SKM-1 (cell line): Measurements from ENCODE around the gene PRR15L.
"Not testable (repeated sequence)": the region's sequence is repeated elsewhere in the genome, so short reads cannot be mapped to it uniquely, and the experiment has no call there.

Experiments
- DNase-seq: peaks from one replicate; lab custom pipeline; 2025; ENCODE audit not compliant: unreplicated experiment; lab: John Stamatoyannopoulos, UW

The PRR15L gene, protein sequence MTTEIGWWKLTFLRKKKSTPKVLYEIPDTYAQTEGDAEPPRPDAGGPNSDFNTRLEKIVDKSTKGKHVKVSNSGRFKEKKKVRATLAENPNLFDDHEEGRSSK

DNA sequence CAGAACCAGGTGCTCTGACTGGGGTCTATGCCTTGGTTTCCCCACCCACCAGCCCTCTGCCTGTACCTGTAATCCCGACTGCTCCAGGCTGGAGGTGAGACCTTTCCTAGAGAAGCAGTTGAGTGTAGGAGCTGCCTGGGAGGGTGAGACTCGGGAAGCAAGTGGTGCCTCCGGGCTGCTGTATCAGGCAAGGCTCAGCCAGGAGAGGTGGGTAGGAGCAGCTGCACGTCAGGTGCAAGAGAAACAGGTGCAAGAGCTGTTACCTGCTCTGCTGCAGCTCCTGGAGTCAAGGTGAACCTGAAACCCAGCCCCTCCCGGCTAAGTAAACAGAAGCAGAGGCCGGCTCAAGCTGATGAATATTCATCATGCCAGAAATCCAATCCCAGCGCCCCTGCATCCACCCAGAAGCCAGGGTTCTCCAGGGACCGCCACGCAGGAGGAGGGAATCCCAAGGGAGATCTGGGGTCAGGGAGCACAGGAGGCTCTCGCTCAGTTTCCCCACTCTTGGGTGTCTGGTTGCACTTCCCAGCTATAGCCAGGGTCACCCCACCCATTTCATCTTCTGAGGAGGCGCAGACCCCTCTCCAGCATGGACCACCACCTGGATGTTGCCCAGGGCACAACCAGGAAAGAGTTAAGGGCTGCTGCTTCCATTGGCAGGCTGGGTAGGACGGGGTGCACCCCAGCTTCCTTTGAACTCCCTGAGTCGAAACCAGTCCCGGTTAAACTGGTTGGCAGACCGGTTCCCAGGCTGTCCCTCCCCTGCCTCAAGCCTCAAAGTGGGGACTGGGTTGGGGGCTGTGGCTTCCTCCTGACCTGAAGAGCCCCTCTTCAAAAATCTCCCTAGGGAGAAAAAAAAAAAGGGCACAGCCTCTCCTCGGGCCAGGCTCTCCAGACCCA lies at the start of gene PRR15L:
Gene PRR15L (minus strand): TSS at position 293 of the 900 bp plus-strand sequence. CDS start 4,649 bp downstream, outside the sequence.
- no peak for DNase-seq

DNA sequence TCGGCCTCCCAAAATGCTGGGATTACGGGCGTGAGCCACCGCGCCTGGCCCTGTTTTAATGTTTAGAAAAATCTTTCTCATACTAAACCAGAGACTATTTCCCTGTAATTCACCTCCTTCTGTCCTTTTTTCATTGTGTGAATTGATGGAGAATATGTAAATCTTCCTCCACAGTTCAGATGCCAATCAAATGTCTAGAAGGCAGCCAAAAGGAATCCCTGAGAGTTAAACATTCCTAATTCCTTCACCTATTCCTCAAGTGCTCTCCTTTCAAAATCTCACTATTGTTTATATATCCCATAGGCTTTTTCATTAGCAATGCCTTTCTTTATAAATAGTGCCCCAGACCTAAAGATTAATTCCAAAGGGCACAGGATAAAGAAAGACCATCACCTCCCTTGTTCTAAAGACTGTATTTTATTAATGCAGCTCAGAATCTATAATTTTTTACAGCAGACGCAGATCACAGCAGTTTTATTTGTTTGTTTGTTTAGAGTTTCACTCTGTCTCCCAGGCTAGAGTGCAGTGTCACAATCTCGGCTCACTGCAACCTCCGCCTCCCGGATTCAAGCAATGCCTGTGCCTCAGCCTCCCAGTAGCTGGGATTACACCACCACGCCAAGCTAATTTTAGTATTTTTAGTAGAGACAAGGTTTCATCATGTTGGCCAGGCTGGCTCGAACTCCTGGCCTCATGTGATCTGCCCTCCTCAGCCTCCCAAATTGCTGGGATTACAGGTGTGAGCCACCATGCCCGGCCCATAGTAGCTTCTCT lies 49.4 kb upstream of the PRR15L start:
- DNase-seq = no peak

DNA sequence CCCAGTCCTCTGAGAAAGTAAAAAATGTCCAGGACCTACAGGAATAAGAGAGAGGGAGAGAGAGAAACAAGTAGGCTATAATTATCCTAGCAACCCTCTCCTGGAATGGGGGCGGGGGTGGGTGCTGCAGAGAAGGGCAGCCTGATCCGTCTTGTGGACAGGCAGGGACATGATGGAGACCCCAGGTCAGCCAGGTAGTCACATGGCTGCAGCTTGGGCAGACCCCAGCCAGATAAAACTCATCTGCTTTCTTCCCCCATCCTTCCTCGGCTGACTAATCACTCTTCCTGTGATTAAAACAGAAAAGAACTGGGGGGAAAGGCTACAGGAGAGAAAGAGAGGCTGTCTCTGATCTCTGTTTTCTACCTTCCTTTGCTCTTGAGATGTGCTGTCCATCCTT lies 47.3 kb upstream of the PRR15L start:
- no peak for DNase-seq

DNA sequence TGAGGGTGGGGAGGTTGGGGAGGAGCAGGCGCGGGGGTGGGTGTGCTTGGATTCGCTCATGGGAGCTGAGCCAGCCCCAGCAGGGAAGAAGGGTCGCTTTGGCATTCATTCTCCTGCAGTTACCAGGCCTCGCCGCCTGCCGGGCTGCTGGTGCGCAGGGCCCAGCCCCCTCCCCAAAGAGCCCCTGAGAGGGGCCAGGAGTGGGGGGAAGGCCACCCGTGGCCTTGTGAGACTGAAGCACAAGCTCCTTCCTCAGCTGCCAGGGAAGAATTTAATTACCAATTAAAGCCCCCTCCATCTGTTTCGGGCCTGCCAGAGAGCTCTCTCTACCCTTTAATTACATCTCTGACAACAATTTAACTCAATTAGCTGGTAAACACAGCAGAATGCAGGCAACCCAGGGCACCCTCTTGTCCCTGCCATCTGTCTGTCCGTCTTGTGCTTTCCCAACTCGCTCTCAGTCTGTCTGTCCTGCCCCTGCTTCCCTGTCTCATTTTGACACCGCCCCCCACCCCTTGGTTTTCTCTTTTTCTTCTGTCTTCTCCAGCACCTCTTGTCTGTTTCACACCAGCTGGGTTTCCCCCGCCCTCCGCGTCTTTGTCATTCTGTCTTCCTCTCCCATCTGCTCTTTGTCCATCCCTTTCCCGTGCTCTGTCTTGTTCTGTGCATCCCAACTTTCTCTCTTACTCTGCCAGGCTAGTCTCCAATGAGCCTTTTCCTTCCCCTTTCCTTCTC lies 45.9 kb upstream of the PRR15L start:
- DNase-seq = no peak

DNA sequence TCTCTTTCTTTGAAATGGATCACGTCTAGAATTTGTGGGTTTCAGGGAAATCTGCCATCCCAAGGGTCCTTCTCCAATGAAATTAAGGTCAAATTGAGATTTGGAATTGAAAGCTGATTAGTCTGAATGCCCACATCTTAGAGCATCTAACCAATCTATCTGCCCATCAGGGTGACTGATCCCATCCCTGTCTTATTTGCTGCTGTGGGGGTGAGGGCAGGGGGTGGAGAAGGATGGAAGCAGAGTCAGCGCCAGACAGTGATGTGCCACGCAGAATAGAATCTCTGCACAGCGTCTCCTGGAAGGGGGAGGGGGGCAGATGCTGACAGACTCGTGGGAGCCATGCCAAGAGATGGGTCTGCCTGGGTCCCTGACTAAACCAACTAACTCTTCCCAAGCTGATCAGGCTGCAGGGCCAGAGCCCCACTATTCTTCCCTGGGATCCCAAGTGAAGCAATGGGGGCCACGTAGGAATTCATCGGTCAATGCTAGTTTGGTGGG lies 45.3 kb upstream of the PRR15L start:
- no peak for DNase-seq

DNA sequence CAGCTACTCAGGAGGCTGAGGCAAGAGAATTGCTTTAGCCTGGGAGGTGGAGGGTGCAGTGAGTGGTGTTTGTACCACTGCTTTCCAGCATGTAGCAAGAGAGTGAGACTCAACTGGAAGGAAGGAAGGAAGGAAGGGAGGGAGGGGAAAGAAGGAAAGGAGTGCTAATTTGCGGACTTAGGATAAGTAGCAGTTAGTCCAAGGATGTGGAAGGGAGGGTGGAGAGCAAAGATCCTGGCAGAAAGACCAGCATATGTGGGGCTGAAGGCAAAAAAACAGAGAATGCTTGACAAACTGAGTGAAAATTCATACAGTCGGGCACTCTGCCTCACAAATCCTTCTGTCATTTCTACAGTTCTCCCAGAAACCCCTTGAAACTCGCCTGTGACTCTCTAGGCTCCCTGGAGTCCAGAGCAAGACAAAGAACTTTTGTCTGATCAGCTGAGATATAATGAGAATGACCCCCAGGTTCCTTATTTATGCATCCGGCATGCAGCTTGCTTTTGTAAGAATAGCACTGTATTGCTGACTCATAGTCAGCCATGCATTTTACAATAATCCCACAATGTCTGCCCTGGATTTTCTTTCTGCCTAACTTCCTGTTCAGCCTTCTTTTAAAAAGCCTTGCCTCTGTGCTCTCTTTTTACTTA lies 44.7 kb upstream of the PRR15L start:
- peak; percentile 80 for DNase-seq

DNA sequence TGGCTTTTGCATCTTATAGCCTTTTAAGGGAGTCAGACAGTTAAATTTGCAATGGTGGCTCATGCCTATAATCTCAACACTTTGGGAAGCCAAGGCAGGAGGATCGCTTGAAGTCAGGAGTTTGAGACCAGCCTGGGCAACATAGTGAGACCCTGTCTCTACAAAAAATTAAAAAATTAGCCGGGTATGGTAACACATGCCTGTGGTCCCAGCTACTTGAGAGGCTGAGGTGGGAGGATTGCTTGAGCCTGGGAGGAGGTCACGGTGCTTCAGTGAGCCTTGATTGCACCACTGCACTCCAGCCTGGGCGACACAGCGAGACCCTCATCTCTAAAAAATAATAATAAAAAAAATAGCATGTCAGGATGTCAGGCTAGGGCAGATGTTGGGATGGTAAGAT lies 44.0 kb upstream of the PRR15L start:
- DNase-seq = not testable (repeated sequence)

DNA sequence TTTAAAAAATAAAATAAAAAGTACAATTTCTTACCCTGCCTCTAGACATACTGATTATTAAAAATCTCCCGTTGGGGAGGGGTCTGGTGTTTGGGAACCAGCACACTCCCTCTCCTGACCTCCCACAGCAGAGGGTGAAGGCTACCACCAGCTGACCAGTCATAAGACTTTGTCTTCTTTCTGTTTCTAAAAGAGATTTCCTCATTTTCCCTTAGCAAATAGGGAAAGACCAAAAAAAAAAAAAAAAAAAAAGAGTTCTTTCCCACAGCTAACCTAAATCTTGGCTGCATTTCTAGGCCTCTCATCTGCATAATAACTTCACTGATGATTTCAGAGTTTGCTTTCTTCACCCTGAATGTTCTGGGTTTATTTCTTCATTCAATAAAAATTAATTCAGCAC lies 43.5 kb upstream of the PRR15L start:
- no peak for DNase-seq

DNA sequence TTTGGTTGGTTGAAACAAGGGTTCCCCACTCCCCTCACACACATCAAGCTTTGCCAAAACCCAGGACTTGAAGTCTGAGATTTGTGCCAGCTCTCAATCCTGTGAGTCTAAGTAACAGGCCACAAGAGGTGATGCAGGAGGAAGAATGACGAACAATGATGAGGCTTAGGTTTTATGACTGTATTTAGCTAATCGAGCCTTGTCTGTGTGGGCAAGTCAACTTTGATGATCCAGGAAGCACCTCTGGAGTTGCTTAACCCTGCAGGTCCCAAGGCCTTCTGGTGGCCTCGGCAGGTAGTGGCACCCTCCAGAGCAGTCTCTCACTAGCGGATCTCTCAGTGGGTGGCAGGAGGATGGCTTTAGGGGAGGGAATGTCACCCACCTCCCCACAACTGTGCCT lies 41.9 kb upstream of the PRR15L start:
- DNase-seq = no peak

DNA sequence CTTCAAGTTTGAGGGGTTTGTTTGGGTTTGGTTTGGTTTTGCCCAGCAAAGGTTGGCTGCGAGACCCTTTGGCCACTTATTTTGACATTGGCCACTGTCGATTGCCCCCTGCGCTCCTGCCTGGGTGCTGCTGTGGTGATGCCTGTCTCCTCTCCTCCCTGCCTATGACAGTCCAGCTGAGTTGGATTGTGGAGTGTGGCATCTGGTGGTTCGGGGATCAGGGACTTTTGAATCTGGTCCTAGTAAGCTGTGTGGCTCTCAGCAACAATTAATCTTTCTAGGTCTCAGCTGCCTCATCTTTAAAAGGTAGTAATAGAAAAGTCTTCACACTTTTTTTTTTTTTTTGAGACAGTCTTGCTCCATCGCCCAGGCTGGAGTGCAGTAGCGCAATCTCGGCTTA lies 40.4 kb upstream of the PRR15L start:
- no peak for DNase-seq

DNA sequence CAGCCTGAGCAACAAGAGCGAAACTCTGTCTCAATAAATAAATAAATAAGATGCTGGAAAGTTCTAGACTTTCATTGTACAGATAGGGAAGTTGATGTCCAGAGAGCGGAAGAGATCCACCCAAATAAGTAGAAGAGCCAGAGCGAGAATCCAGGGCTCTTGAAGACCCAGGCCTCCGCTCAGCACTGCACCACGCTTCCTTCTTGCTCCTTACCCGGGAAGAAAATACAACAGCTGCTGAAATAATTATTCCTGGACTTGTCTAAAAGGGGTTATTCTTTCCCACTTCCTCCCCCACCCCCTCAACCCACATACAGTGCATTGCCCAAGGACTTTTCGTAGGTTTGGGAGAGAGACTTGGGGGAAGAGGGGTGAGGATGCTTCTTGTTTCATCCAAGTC lies 39.9 kb upstream of the PRR15L start:
- no peak for DNase-seq

DNA sequence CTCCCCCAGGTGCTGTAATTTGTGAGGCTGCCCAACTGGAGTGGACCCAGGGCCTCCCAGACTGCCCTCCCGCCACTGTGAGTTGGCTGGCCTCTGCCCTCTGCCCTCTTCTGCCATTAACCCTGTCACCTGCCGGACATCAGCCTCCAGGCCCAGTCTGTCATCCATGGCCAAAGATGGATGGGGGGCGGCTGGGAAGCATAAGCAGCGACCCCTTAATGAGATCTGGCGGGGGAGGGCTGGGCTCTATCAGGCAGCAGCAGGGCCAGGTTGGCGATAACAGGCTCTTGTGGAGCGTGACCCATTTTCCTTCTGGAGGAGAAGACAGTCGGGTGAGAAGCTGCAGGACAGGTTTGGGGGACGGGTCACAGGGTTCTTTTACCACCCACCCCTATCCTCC lies 38.5 kb upstream of the PRR15L start:
- DNase-seq = no peak

DNA sequence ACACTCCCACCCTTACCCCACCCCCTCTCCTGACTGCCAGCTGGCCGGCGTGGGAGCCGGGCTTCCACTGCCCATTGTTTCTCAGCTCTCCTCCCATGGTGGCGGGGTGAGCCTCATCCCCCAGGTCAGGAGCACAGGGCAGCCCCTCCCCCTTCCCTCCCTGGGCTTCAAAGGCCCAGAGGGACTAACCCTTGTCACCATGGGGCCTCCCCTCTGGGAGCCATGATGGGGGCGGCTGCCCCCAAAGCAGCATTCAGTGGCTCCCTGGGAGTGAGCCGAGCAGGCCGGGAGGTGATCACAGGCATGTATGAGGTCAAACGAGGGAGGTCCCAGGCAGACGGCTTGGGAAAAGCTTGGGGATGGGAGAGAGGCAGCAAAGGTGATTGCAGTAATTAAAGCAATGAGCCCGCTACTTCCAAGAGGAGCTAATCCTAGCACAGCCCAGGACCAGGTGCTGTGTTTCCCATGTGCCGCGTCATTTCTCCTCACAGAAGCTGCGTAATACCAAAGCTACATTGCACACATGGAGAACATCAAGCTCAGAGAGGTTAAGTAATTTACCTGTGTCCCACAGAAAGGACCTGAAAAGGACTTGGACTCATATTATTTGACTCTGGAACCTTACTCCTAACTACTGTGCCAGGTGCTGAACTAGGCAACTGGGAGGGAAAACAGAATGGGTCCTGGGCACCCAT lies 37.7 kb upstream of the PRR15L start:
- DNase-seq = no peak

DNA sequence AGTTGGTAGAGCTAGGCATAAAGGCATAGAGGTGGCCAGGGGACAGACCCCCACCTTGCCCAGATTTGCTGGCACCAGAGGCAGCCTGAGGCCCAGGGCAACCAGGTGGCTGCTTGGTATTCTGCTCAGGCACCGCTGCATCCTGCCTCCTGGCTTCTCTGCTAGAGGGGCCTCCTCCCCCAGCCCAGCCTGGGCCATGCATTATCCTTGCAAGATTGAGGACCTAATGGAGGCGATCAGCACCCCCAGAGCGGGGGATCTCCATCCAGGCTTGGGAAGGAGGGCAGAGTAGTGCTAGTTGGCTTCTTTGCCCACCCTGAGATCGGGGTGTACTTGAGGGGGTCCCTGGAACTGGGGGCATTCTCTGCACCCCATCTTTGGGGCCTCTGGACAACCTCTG lies 37.0 kb upstream of the PRR15L start:
- no peak for DNase-seq

DNA sequence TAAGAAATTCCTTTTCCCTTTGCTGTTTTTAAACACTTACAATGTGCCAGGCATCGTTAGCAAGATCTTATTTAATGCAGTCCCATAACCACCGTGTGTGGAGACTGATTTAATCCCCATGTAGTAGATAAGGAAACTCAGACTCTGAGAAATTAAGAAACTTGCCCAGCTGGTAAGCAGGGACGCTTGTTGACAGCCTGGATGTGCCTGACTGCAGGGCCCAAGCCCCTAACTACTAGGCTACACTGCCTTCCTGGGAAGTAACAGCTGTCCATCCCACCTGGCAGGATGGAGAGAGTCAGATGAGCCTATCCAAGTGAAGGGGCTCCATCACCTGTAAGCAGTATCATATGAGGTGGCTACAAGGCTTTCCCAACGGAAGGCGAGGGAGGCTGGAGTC lies 36.3 kb upstream of the PRR15L start:
- no peak for DNase-seq

DNA sequence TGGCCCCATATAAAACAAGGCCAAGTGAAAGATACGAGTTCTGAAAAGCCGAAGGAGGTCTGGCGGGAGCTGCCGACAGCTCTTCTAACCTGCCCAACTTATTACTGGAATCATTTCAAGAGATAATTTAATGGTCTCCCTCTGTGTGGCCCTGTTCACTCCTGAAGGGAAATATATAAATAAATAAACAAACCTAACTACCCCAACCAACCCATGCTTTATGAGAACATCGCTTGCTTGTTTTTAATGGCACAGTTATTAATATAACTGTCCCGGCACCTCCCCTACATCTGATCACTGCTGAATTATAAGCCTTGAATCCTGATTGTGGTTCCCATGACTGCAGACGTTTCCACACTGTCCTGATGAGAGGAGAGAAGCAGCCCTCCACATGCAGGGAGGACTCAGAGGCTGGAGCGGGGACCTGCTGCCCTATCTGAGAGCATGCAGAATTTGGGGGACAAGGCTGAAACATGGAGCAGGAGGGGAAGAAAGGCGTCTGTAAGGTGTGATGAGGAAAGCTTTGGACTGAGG lies 35.4 kb upstream of the PRR15L start:
- DNase-seq = no peak

DNA sequence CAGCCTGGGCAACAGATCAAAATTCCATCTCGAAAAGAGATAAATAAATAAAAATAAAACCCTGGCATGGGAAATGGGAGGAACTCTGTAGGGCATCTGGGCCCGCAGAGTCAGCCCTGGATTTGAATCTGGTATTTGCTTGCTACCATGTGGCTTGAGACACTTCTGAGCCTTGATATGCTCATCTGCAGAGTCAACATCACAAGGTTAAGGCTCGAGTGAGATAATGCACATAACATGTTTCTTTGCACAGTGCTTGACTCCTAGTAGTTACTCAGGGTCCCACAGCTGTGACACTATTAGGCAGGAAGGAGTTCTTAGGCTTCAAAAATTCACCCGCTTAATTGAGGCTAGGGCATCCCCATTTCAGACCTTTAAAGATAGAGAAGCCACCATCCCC lies 34.5 kb upstream of the PRR15L start:
- no peak for DNase-seq

DNA sequence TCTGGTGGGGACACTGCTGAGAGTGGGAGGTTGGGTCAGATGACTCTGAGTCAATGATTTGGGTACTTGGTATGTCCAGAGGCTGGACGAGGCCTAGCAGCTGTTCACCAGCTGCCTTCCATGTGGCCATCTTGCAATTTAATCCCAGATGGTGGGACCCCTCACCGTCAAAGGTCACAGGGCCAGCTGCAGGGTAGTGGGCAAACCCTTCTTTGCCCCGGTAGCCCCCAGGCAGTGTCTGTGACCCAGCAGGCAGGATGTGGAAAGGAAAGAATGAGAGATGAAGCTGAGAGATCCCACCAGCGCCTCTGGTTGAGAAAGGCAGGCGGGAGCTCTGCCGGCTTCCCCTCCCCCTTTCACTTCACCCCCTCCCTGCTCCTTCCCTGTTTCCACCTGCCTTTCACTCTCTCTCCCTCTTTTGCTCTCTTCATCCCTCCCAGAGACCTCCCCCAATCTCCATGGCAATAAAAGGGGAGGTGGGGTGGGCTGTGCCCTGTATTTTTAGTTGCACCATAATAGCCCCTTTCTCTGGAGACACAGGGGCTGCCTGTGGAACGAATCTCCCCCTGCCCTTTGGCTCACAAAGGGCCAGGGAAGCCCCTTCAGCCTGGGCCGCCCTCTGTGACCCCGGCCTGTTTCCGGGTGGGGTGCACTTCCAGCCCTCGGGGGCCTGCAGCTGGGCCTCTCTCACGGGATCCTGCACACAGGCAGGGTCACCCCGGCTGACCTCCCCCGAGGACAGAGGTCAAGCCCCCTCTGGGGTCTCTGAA lies 33.5 kb upstream of the PRR15L start:
- no peak for DNase-seq

DNA sequence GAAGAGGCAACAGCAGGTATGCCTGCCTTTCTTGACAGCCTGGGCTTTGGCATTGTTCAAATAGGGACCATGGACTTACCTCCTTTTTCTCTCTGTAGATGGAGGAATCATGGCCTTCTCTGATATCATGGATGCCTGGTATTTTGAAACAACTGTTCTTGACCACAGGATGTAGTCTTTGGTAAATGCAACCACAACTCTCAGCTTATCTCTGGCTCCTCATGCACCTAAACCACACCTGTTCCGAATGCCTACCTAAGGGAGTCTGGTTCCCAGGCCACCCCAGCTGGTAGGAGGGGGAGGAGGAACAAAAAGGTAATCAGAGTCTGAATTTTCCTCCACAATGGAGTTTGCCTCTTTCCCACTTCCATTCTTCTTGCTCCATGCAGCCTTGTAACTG lies 32.0 kb upstream of the PRR15L start:
- DNase-seq = no peak
